ENCODE results near the gene TICAM2. TPM values are rescaled to one million over a fixed set of nuclear protein-coding genes. Genes with fewer than 3 reads are reported as not detected.

TICAM2 gene
- total RNA-seq, 1 donor from 2014 or later: 0.98 TPM

DNA sequence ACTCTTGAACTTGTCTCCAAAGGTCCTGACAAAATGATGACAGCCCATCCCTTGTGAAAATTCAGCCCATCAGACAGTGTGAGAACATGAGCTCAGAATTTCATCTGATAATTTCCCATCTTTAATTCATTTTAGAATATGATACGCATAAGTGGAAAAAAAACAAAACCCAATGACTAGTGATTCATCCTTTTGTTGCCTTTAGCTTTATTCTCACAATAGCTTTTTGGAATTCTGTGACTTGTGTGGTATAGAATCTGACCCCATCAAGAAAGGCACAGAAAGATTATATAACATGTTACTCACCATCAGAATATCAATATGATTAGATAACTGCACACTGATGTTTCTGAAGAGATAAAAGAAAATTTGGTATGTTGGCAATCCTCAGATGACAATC, 39.7 kb upstream of the TICAM2 start:
- intact Hi-C loops (cut with DNase I): no loop called here
- Histone ChIP-seq H3K4me3 (no peak overlapping the region), H3K4me1 (no peaks in the 10 kb centered on the region), H3K27me3 (no peaks in the 10 kb centered on the region), H3K27ac (no peak overlapping the region), H3K36me3 (no peaks in the 10 kb centered on the region), H3K9me3 (no peaks in the 10 kb centered on the region)
- no peak for DNase-seq (ENCODE audit: extremely low spot score in 2 of 2)
- TF ChIP-seq POLR2A (IDR thresholded peaks at IDR 0.05): no peak
- TF ChIP-seq, protein P1, sequence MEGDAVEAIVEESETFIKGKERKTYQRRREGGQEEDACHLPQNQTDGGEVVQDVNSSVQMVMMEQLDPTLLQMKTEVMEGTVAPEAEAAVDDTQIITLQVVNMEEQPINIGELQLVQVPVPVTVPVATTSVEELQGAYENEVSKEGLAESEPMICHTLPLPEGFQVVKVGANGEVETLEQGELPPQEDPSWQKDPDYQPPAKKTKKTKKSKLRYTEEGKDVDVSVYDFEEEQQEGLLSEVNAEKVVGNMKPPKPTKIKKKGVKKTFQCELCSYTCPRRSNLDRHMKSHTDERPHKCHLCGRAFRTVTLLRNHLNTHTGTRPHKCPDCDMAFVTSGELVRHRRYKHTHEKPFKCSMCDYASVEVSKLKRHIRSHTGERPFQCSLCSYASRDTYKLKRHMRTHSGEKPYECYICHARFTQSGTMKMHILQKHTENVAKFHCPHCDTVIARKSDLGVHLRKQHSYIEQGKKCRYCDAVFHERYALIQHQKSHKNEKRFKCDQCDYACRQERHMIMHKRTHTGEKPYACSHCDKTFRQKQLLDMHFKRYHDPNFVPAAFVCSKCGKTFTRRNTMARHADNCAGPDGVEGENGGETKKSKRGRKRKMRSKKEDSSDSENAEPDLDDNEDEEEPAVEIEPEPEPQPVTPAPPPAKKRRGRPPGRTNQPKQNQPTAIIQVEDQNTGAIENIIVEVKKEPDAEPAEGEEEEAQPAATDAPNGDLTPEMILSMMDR (IDR thresholded peaks at IDR 0.05): no peak
- no peak for TF ChIP-seq POLR2AphosphoS5 (IDR thresholded peaks at IDR 0.05; ENCODE audit: insufficient read depth in 1 of 2, low read depth in 1 of 2)

DNA sequence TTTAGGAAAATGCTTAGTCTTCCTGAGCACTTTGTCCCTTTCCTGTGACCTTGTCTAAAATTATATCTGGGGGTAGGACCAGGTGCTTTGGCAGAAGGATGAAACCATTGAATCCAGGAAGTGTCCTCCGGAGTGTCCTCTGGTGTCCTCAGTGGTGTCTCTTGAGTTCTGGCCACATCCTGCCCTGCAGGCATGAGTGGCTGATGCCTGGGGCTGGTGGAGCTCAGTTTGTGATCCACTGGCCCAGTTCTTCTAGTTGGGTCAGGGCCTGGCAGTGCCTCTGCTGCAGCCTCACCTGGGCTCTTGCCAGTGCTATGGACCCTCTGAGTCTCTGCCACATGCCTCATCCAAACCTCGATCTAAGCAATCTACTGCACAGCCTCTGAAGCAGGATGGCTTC, 38.0 kb upstream of the TICAM2 start:
- no peaks in the 10 kb centered on the region for H3K4me1 ChIP-seq
- H3K27ac ChIP-seq: no peak overlapping the region
- TF ChIP-seq POLR2A (IDR thresholded peaks at IDR 0.05) (no peak), POLR2AphosphoS5 (IDR thresholded peaks at IDR 0.05; ENCODE audit: insufficient read depth in 1 of 2, low read depth in 1 of 2) (no peak)
- TF ChIP-seq, protein P1 (IDR thresholded peaks at IDR 0.05): no peak
- no peak for DNase-seq (ENCODE audit: extremely low spot score in 2 of 2)
- H3K9me3 ChIP-seq: no peaks in the 10 kb centered on the region
- no peak overlapping the region for H3K4me3 ChIP-seq
- no peaks in the 10 kb centered on the region for H3K27me3 ChIP-seq
- H3K36me3 ChIP-seq: no peaks in the 10 kb centered on the region
- intact Hi-C loops (cut with DNase I): no loop called here

DNA sequence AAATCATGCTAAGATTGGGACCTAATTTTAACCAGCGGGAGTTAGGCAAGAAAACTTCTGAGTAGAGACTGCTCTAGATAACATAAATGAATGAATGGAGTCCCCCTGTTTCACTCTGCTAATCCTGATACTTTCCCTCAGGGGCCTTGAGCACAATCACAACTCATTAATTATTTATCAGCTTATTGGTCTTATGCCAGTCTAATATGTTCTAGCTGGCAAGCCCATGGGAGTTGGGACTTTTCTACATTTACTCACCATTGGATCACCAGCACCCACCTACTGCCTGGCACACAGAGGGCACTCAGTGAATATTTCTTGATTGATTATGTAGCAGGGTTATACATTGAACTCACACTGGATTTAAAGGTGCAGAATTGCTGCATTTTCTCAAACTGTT, 37.1 kb upstream of the TICAM2 start:
- no peak overlapping the region for H3K27ac ChIP-seq
- H3K27me3 ChIP-seq: no peaks in the 10 kb centered on the region
- H3K36me3 ChIP-seq: no peaks in the 10 kb centered on the region
- H3K4me1 ChIP-seq: peaks cover under 1% of the 10 kb centered on the region
- intact Hi-C loops (cut with DNase I): no loop called here
- TF ChIP-seq, protein P1 (IDR thresholded peaks at IDR 0.05): no peak
- TF ChIP-seq POLR2A (IDR thresholded peaks at IDR 0.05): no peak
- no peak for TF ChIP-seq POLR2AphosphoS5 (IDR thresholded peaks at IDR 0.05; ENCODE audit: insufficient read depth in 1 of 2, low read depth in 1 of 2)
- no peaks in the 10 kb centered on the region for H3K9me3 ChIP-seq
- no peak overlapping the region for H3K4me3 ChIP-seq
- DNase-seq (ENCODE audit: extremely low spot score in 2 of 2): no peak

DNA sequence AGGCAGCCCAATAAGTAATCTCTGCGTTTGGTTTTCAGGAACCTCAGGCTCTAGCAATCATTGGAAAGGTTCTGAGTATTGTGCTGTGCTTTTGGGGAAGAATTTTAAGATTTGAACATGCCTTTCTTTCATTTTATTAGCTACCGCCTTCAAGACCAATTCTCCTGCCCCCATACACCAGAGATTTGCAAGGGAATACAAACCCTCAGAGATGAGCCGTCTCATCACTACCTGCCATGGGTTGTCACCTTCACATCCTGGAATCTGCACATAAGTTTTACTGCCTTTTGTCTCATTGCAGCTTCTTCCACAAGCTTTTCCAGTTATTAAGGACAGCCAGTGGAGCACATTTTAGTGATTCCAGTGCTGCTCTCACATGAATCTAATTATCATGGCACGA, 35.2 kb upstream of the TICAM2 start:
- Histone ChIP-seq H3K36me3 (no peaks in the 10 kb centered on the region), H3K4me3 (no peak overlapping the region), H3K27ac (no peak overlapping the region), H3K27me3 (no peaks in the 10 kb centered on the region), H3K9me3 (no peaks in the 10 kb centered on the region), H3K4me1 (peaks cover 6% of the 10 kb centered on the region)
- intact Hi-C loops (cut with DNase I): no loop called here
- TF ChIP-seq, protein P1 (IDR thresholded peaks at IDR 0.05): no peak
- TF ChIP-seq POLR2A (IDR thresholded peaks at IDR 0.05) (no peak), POLR2AphosphoS5 (IDR thresholded peaks at IDR 0.05; ENCODE audit: insufficient read depth in 1 of 2, low read depth in 1 of 2) (no peak)
- no peak for DNase-seq (ENCODE audit: extremely low spot score in 2 of 2)

DNA sequence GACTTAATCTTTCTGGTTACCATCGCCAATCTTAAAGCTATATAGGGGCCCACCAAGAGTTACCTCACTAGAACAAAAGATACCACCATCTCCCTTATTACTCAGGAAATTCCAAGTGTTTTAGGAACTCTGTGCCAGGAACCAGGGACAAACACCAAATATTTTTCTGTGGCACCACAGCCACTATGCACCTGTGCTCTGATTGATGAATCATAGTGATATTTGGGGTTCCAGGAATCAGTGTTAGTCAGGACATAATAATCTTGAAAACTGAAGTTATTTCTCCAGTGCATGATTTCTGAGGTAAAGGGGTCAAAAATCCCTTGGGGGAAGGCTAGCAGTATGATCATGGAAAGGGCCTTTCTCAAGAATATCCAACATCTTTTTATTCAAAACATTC, 33.7 kb upstream of the TICAM2 start:
- TF ChIP-seq POLR2AphosphoS5 (IDR thresholded peaks at IDR 0.05; ENCODE audit: insufficient read depth in 1 of 2, low read depth in 1 of 2): no peak
- TF ChIP-seq, protein P1 (IDR thresholded peaks at IDR 0.05): no peak
- TF ChIP-seq POLR2A (IDR thresholded peaks at IDR 0.05): no peak
- Histone ChIP-seq H3K4me3 (no peak overlapping the region), H3K27ac (no peak overlapping the region), H3K9me3 (no peaks in the 10 kb centered on the region), H3K27me3 (no peaks in the 10 kb centered on the region), H3K4me1 (peaks cover 6% of the 10 kb centered on the region), H3K36me3 (no peaks in the 10 kb centered on the region)
- no peak for DNase-seq (ENCODE audit: extremely low spot score in 2 of 2)
- intact Hi-C loops (cut with DNase I): no loop called here
